T-helper 1 cell treated with Interleukin-12 subunit alpha and Interleukin-12 subunit beta and Interleukin-4 antibody, amounts not matched to agents 30 μg/mL and 1 μg/mL, for 36 hours (primary cell): ENCODE results near the gene RAD23B.
"Not testable (repeated sequence)": the region's sequence is repeated elsewhere in the genome, so short reads cannot be mapped to it uniquely, and the experiment has no call there.

Experiments
- H3K27ac Mint-ChIP-seq: one replicate; pipeline ENCODE4 v1.8.0; 2021; ENCODE audit warnings: mild to moderate bottlenecking, mixed read lengths
- H3K27me3 Mint-ChIP-seq: one replicate; pipeline ENCODE4 v1.8.0; 2021; ENCODE audit warnings: low read depth, mixed read lengths
- H3K36me3 Mint-ChIP-seq: one replicate; pipeline ENCODE4 v1.8.0; 2021; ENCODE audit warnings: low read depth, mixed read lengths
- H3K4me1 Mint-ChIP-seq: one replicate; pipeline ENCODE4 v1.8.0; 2021; ENCODE audit warnings: low read depth, mixed read lengths
- H3K4me3 Mint-ChIP-seq: one replicate; pipeline ENCODE4 v1.8.0; 2021; ENCODE audit warnings: mild to moderate bottlenecking, moderate library complexity, mixed read lengths
- H3K9me3 Mint-ChIP-seq: one replicate; pipeline ENCODE4 v1.8.0; 2021; ENCODE audit warnings: mixed read lengths

RAD23B gene

DNA sequence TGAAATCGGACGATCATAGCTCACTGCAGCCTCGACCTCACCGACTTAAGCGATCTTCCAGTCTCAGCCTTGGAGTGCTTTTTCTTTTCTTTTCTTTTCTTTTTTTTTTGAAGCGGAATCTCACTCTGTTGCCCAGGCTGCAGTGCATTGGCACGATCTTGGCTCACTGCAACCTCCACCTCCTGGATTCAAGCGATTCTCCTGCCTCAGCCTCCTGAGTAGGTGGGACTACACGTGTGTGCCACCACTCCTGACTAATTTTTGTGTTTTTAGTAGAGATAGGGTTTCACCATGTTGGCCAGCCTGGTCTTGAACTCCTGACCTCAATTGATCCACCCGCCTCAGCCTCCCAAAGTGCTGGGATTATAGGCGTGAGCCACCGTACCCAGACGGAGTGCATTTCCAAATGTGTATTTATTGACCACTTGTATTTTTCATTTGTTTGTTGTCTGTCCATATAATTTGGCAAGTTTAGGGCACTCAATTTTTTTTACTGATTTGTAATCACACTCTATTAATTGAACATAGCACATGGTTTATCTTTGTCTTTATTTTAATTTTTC, 23.2 kb upstream of the RAD23B start:
- H3K9me3 Mint-ChIP-seq, H3K27ac Mint-ChIP-seq, H3K4me1 Mint-ChIP-seq, H3K4me3 Mint-ChIP-seq, H3K36me3 Mint-ChIP-seq: not testable (repeated sequence)
- H3K27me3 Mint-ChIP-seq: peaks cover 22% of the 10 kb centered on the region

DNA sequence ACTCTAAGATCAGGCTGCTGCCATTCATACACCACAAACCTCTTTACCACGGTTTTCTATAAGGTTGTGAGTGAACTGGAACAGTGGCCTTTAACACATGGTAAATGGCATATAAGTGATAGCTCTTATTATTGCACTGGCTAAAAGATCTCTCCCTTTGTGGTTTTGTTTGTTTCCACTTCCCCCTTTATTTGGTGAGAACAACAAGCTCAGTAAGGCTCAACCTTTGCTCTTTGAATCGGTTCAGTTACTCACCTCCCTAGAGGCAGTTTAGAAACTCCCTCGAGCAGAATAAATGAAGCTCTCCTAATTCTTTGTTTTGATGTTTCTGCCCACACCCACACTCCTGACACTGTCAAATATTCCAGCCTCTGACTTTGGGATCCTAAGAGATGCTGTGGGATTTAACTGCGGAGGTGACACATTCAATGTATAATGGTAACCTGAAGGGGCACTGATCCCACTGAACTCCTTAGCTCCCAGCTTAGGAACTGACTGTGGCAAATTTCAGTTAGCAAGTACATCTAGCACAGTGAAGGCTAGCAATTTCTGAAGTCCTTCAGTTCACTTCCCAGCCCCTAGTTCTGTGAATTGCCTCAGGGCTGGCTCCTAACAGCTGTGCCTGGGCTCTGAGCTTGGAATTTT, 22.5 kb upstream of the RAD23B start:
- Mint-ChIP-seq H3K4me1 (no peaks in the 10 kb centered on the region), H3K27ac (no peak overlapping the region), H3K27me3 (peaks cover 24% of the 10 kb centered on the region), H3K4me3 (no peak overlapping the region), H3K36me3 (no peaks in the 10 kb centered on the region), H3K9me3 (peaks cover 6% of the 10 kb centered on the region)

DNA sequence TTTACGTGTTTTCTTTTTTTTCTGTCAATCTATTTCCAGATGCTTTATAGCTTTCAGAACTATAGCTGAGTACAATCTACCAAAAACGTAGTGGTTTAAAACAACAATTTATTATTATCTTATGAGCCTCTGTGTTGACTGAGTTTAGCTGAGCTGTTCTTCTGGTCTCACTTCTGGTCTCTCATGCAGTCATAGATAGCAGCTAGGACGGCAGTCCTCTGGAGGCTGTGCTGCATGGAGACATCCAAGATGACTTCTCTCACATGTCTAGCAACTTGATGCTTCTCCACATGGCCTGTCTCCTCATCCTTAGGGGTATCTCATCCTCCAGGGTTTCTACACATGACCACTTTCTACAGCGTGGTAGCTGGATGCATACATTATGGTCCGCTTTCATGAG, 22.0 kb upstream of the RAD23B start:
- H3K27me3 Mint-ChIP-seq: peaks cover 24% of the 10 kb centered on the region
- H3K27ac Mint-ChIP-seq: no peak overlapping the region
- peaks cover 6% of the 10 kb centered on the region for H3K9me3 Mint-ChIP-seq
- no peak overlapping the region for H3K4me3 Mint-ChIP-seq
- no peaks in the 10 kb centered on the region for H3K36me3 Mint-ChIP-seq
- H3K4me1 Mint-ChIP-seq: no peaks in the 10 kb centered on the region

DNA sequence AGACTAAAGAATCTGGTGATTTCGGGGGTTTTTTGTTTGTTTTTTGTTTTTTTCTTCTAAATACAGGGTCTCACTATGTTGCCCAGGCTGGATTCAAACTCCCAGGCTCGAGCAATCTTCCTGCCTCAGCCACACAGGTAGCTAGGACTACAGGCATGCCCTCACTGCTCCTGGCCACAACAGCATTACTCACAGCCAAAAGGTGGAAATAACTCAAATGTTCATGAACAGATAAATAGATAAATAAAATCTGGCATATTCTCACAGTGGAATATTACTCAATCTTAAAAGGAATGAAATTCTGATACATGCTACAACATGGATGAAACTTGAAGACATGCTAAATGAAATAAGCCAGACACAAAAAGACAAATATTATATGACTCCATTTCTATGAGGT, 19.8 kb upstream of the RAD23B start:
- Mint-ChIP-seq H3K36me3 (no peaks in the 10 kb centered on the region), H3K27me3 (peaks cover 34% of the 10 kb centered on the region), H3K4me3 (no peak overlapping the region), H3K9me3 (peaks cover 6% of the 10 kb centered on the region), H3K4me1 (no peaks in the 10 kb centered on the region), H3K27ac (no peak overlapping the region)

DNA sequence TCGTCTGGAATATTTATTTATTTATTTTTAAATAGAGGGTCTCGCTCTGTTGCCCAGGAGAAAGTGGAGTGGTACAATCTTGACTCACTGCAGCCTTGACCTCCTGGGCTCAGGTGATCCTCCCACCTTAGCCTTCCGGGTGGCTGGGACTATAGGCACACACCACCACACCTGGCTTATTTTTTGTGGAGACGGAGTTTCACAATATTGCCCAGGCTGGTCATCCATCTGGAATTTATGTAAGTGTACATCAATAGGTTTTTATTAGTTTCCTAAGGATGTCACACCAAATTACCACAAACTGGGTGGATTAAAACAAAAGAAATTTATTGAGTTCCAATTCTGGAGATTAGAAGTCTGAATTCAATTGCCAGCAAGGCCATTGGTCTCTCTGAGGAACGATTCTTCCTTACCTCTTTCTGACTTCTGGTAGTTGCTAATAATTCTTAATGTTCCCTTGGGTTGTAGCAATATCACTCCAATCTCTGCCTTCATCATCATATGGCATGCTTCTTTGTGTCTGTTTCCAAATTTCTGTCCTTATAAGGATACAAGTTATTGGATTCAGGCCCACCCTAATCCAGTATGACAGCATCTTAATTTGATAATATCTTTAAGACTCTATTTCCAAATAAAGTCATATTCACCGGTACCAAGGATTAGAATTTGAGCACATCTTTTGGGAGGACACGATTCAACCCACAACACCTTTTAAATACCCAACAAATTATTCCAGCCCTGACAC, 16.3 kb upstream of the RAD23B start:
- Mint-ChIP-seq H3K27me3 (peaks cover 35% of the 10 kb centered on the region), H3K27ac (no peak overlapping the region), H3K4me3 (no peak overlapping the region), H3K9me3 (peaks cover 6% of the 10 kb centered on the region), H3K4me1 (peaks cover 6% of the 10 kb centered on the region), H3K36me3 (no peaks in the 10 kb centered on the region)

DNA sequence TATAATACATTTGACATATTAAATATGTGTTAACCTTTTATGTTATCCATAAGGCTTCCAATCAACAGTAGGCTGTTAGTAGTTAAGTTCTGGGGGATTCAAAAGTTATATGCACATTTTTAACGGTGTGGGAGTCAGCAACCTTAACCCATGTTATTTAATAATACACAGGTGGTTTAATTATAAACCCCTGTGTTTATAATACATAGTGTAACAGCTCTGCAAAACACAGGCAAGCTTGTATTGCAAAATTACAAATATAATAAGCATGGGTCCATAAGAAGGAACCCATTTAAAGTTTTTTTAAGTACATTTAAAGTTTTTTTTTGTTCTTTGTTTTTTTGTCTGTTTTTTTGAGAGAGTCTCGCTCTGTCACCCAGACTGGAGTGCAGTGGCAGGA, 14.5 kb upstream of the RAD23B start:
- Mint-ChIP-seq H3K27ac (no peak overlapping the region), H3K9me3 (peaks cover 6% of the 10 kb centered on the region), H3K27me3 (peaks cover 33% of the 10 kb centered on the region), H3K36me3 (no peaks in the 10 kb centered on the region), H3K4me1 (peaks cover 6% of the 10 kb centered on the region), H3K4me3 (no peak overlapping the region)

DNA sequence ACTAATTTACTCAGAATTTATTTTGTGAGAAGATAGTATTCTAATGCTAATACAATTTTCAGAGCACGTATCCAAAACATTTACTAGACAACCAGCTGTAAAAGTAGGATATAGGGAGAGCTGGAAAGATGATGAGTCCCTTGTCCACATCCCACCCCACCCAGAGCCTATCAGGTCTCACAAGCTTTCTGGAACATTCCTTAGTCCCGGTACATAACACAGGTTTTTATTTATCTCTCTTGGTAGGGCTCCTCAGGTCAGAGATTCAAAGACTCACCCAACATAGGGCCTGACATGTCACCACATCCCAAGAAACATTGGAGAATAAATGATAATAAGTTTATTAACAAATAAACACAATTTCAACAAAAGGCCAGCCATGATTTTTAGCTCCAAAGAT, 13.8 kb upstream of the RAD23B start:
- Mint-ChIP-seq H3K4me3 (no peak overlapping the region), H3K27me3 (peaks cover 39% of the 10 kb centered on the region), H3K36me3 (no peaks in the 10 kb centered on the region), H3K9me3 (peaks cover 6% of the 10 kb centered on the region), H3K4me1 (peaks cover 13% of the 10 kb centered on the region), H3K27ac (no peak overlapping the region)

DNA sequence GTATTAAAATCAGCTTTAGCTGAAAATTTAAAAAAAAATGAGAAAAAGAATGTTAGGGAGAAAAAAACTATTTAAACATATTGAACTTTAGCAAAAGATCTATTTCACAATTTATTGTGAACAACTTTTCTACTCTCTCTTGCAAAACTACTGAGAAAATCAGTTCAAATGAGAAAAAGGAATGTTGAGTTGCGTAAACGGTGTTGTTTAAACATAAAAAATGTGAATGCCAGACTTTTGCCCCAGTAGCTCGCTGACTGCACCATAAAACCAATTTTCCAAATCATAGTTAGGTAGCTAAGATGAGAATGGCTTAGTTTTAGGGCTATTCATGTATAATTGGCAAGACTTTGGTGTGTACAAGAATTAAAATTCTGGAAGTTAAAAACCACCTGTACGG, 13.4 kb upstream of the RAD23B start:
- Mint-ChIP-seq H3K36me3 (no peaks in the 10 kb centered on the region), H3K9me3 (peaks cover 6% of the 10 kb centered on the region), H3K4me1 (peaks cover 14% of the 10 kb centered on the region), H3K4me3 (no peak overlapping the region), H3K27me3 (peaks cover 40% of the 10 kb centered on the region), H3K27ac (no peak overlapping the region)

DNA sequence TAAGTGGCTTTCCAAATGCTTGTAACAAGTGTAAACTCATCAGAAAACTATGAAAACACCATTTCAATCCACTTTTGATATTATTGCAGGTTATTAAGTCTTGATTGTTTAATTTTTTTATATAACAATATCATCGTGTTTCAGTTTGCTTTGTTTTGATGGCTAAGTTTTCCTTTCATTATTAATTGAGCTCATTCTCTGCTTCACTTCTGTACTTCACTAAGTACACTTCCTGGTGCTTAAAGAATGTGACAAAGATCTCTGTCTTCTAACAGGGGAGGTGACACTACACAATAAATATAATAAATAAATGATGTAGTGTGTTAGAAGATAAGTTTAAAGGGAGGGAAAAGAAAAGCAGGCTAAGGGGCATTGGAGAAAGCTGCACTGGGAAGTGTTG, 13.0 kb upstream of the RAD23B start:
- no peaks in the 10 kb centered on the region for H3K36me3 Mint-ChIP-seq
- no peak overlapping the region for H3K27ac Mint-ChIP-seq
- H3K4me3 Mint-ChIP-seq: no peak overlapping the region
- H3K4me1 Mint-ChIP-seq: peaks cover 14% of the 10 kb centered on the region
- peaks cover 4% of the 10 kb centered on the region for H3K9me3 Mint-ChIP-seq
- peaks cover 40% of the 10 kb centered on the region for H3K27me3 Mint-ChIP-seq

DNA sequence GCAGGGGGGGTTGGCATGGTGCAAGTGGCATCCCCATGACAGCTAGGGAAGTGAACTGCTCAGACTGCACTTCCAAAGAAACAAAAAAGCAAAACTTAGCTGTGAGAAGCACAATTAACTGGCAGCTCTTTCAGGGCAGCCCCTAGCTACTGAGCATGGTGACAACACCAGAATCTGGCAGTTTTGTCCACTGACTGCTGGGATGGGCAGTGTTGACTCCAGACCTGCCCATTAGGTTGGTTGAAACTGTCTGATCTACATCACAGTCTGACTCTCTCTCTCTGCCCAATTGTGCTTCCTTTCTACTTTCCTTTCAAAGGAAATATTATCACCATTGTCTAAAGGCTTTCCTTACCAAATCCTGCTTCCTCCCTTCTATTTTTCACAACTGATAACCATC, 12.5 kb upstream of the RAD23B start:
- Mint-ChIP-seq H3K4me1 (peaks cover 14% of the 10 kb centered on the region), H3K36me3 (no peaks in the 10 kb centered on the region), H3K27me3 (peaks cover 41% of the 10 kb centered on the region), H3K27ac (no peak overlapping the region), H3K4me3 (no peak overlapping the region), H3K9me3 (no peaks in the 10 kb centered on the region)

DNA sequence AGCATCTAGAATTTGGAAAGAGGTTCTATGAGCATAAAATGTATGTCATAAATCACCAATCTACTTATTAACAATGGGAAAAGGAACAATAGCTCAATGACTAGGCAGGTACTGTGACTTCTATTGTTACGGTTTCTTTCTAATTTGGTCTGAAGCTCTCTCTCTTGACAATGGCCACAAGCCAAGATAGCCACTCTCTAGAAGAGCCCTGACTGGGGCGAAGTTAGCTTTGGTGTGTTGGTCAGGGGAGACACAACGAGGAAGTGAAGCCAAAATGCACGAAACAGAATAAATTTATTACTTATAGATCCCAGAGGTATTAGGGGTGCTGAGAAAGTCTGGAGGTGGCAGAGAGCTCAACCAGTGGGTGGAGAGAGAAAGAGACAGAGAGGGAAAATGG, 9.4 kb upstream of the RAD23B start:
- peaks cover 14% of the 10 kb centered on the region for H3K4me1 Mint-ChIP-seq
- no peak overlapping the region for H3K4me3 Mint-ChIP-seq
- H3K27me3 Mint-ChIP-seq: peaks cover 33% of the 10 kb centered on the region
- H3K27ac Mint-ChIP-seq: no peak overlapping the region
- H3K9me3 Mint-ChIP-seq: no peaks in the 10 kb centered on the region
- H3K36me3 Mint-ChIP-seq: no peaks in the 10 kb centered on the region

DNA sequence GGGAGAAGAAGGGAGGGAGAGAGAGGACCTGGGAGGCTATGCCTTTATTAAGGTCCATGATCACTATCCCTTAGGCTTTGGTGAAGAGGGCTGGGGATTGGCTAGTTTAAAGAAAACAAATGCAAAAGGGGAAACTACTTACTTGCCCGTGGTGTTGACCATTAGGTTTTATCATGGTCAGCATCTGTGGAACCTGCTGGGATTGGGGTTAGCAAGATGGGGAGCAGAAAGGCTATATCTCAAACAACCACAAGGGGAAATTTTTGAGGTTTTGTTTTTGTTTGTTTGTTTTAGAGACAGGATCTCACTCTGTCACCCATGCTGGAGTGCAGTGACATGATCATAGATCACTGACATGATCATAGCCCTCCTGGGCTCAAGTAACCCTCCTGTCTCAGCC, 9.0 kb upstream of the RAD23B start:
- Mint-ChIP-seq H3K9me3 (no peaks in the 10 kb centered on the region), H3K36me3 (no peaks in the 10 kb centered on the region), H3K4me1 (peaks cover 14% of the 10 kb centered on the region), H3K27me3 (peaks cover 31% of the 10 kb centered on the region), H3K4me3 (no peak overlapping the region), H3K27ac (no peak overlapping the region)

DNA sequence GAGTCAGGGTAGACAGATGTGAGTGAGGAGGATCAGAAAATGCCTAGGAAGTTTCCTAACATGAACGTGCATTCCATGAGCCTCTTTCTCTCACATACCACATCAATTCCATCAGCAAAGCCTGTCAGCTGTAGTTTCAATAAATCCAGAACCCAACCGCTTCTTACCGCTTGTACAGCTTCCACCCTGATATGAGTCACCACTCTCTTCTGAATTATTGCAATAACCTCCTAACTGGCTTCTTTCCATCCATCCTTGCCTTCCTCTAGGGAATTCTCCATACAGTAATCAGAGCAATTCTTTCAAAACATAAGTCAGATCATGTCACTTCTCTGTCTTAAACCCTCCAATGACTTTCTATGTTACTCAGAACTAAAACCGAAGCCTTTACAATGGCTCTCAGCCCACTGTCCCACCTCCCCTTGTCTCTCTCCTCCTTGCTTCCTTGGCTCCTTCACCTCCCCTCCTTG, 8.1 kb upstream of the RAD23B start:
- no peak overlapping the region for H3K4me3 Mint-ChIP-seq
- peaks cover 14% of the 10 kb centered on the region for H3K4me1 Mint-ChIP-seq
- peaks cover 30% of the 10 kb centered on the region for H3K27me3 Mint-ChIP-seq
- H3K27ac Mint-ChIP-seq: no peak overlapping the region
- H3K9me3 Mint-ChIP-seq: no peaks in the 10 kb centered on the region
- no peaks in the 10 kb centered on the region for H3K36me3 Mint-ChIP-seq

DNA sequence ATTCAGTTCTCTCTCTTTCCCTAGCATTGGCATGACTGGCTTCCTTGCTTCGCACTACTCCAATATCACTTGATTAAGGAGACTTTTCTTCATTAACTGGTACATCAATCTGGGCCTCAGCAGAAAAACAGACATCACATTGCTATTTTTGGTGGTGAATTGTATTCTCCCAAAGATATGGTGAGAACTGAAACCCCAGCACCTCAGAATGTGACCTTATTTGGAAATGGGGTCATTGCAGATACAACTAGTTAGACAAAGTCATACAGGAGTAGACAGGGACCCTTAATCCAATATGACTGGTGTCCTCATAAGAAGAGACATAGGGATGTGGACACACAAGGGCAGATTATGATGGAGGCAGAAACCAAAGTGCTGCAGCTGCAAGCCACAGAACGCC, 7.5 kb upstream of the RAD23B start:
- H3K27me3 Mint-ChIP-seq: peaks cover 25% of the 10 kb centered on the region
- no peaks in the 10 kb centered on the region for H3K9me3 Mint-ChIP-seq
- no peaks in the 10 kb centered on the region for H3K36me3 Mint-ChIP-seq
- H3K4me1 Mint-ChIP-seq: peaks cover 11% of the 10 kb centered on the region
- no peak overlapping the region for H3K27ac Mint-ChIP-seq
- H3K4me3 Mint-ChIP-seq: no peak overlapping the region
